IPS-NIHi7 (cell line): Measurements from ENCODE around the gene GMEB2.
"Not testable (repeated sequence)": the region's sequence is repeated elsewhere in the genome, so short reads cannot be mapped to it uniquely, and the experiment has no call there.

Source experiments
- DNase-seq: peaks from one replicate; pipeline ENCODE4 v3.0.0; 2012; ENCODE audit warnings: mixed read lengths; ENCODE audit errors: extremely low spot score

The GMEB2 gene, protein sequence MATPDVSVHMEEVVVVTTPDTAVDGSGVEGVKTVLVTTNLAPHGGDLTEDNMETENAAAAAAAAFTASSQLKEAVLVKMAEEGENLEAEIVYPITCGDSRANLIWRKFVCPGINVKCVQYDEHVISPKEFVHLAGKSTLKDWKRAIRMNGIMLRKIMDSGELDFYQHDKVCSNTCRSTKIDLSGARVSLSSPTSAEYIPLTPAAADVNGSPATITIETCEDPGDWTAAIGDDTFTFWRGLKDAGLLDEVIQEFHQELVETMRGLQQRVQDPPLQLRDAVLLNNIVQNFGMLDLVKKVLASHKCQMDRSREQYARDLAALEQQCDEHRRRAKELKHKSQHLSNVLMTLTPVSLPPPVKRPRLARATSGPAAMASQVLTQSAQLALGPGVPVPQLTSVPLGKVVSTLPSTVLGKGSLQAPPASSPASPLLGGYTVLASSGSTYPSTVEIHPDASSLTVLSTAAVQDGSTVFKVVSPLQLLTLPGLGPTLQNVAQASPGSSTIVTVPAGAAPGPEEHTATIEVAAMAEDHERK

DNA sequence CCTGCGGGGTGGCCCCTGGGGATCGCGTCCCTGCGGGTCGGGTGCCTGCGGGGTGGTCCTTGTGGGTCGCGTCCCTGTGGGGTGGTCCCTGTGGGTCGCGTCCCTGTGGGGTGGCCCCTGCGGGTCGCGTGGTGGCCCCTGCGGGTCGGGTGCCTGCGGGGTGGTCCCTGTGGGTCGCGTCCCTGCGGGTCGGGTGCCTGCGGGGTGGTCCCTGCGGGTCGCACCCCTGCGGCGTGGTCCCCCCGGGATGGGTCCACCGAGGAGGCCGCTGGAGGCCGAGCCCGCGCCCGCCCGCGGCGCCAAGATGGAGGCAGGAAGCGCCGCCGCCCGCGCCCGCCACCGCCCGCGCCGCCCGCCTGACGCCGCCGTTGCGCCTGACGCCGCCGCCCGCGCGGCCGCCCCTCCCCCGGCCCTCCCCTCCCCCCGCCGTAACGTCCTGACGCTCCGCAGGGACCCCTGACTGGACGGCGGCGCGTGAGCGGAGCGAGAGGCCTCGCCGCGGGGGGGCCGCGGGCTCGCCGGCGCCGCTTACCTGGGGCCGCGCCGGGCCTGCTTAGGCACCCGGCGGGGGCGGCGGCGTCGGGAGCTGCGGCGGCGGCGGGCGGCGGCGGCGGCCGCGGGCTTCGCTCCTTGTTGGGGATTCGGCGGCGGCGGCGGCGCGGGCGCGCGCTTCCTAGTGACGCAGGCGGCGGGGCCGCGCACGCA is at the start of gene GMEB2:
TSS of gene GMEB2 (minus strand) at position 678 of the 705 bp plus-strand sequence. CDS start 7,704 bp downstream, outside the sequence.
- DNase-seq, result peak; percentile 83

GRCh38 chr20:63675681-63676368 is 48.9 kb upstream of the GMEB2 start:
- no peak for DNase-seq

- no peak for DNase-seq
These were observed 47.0 kb upstream of the GMEB2 start for GRCh38 chr20:63673951-63674350.

GRCh38 chr20:63672666-63673065 is 45.8 kb upstream of the GMEB2 start:
- no peak for DNase-seq

GRCh38 chr20:63671695-63672094 is 44.8 kb upstream of the GMEB2 start:
- not testable (repeated sequence) for DNase-seq

DNA sequence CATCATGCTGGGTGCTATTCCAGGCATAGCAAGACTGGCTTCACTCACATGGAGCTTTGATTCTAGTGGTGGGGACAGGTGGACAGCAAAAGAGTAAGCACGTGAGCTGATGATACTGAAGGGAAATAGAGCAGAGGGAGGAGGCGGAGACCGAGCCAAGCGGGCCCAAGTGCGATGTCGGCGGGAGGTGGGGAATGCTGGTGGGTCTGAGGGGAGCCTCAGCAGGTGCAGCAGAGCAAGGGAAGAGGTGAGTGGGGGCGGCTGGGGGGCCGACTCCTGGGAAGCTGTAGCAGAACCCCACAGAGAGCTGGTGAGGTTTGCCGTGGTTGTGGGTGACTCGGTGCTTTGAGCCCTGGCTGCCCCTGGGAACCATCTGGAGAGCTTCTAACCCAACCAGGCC is 41.5 kb upstream of the GMEB2 start:
- no peak for DNase-seq

DNA sequence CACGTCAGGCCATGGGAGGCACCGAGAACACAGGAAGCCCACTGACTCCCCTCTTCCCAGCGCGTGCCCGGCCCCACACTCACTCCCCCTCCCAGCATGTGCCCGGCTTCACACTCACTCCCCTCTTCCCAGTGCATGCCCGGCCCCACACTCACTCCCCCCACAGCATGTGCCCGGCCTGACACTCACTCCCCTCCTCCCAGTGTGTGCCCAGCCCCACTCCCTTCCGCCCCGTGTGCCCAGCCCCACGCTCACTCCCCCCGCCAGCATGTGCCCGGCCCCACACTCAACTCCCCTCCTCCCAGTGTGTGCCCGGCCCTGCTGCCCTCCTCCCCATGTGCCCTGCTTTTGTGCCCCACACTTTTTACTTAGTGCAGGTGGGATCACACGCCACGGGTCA is 41.0 kb upstream of the GMEB2 start:
- DNase-seq, result no peak

DNA sequence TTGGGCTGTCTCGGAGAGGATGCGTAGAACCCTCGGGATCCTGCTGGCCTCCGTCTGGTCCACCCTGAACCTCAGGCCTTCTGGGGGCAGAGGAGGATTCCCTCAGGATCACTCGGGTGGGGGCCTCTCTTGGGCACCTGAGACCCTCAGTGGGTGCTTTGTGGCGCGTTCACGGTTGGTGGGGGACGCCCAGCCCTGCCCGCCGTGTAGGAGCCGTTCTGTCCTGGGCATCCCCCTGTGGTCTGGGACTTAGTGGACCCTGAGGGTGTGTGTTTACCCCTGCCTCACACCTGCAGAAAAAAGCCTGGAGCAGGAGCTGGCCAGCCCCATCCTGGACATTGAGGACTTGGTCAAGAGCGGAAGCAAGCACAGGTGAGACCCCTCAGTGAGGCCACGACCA is 38.8 kb upstream of the GMEB2 start:
- DNase-seq, result no peak

DNA sequence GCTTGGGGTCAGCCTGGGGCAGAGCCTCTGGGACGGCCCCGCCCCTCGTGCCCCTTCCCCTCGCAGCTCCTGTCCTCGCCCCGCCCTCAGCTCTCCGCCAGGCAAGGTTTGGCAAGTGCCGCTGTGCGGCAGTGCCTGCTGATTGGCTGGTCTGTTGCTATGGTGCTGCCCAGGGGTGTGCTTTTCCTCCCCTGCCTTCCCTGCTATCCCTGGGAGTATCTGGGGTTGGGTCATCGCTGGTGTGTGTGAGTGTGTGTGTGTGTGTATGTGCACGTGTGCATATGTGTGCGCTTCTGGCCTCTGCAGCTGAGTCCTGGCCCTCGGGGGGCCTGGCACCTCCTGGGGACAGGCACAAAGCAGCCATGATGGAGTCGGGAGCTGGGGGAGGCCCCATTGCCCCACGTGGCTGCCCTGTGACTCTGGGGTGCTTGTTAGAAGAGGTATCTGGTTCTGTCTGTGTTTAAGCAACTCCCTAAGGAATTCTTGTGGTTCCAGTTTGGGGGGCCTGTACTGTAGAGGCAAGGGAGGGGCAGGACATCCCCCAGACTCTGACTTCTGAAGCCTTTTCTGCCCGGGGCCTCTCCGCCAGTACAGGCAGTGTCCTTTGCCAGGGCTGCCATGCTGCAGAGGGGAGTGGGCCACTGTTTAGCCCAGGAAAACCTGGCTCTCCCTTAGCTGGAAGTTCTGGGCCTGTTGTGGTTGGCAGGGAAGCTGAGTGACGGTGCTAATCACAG is 38.1 kb upstream of the GMEB2 start:
- peak; percentile 66 for DNase-seq

DNA sequence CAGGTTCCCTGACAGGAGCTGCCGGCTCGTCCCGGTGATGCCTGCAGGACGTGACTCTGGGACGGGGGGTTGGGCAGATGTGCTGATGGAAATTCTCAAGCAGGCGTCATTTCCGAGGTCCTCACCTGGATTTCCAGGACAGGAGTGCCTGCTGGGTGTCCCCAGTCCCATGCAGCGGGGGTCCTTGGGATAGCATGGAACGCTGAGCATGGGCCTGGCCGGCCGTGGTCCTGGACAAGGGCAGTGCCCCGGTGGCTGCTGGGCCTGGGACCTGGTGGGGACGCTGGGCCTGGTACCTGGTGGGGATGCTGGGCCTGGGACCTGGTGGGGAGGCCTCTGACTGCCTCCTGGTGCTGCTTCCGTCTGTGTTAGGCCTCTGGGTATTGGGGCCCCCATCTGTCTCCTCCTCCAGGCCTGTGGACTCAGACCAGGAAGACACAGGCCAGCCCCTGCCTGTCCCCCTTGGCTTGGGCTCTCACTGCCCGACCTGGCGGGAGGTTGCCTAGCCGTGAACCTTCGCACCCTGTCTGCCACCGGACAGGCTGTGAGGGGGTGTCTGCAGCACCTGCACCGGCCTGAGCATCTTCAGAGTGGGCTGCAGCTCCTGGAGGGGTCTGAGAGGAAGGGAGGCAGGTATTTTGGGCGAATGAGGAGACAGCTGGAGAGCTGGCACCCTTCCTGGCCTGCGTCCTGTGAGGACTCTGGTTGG is 37.4 kb upstream of the GMEB2 start:
- DNase-seq, result no peak

DNA sequence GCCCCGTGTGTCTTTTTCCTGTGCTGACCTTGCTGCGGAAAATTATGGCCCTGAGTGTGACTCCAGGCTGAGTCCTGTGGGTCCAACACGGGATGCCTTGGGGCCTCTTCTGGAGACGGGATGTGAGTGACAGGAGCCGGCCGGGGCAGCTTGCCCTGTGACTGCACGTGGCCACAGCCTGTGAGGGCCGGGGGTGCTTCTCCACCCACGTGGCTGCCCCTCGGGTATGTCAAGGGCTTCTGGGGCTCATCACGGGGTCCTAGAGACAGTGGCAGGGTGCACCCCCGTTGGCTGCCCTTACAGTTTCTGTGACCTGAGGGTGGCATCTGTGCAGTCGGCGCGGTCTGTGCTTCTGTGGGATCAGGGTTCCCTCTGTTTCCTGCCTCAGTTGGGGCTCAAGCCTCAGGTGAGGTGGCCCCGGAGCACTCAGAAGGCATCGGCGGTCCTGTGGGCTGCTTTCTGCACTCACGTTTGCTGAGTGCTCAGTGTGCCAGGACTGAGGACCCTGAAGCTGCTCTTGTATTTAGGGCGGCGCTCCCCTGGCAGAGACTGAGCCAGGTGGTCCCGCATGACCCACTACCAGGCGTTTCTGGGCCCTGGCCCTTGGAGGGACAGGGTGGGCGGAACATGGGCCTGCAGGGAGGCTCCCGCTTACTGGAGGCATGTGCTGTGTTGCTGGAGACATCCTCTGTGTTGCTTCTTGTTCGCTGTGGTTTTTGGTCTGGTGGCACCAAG is 36.6 kb upstream of the GMEB2 start:
- DNase-seq, result no peak

GRCh38 chr20:63662813-63663189 is 35.9 kb upstream of the GMEB2 start:
- DNase-seq, result no peak

DNA sequence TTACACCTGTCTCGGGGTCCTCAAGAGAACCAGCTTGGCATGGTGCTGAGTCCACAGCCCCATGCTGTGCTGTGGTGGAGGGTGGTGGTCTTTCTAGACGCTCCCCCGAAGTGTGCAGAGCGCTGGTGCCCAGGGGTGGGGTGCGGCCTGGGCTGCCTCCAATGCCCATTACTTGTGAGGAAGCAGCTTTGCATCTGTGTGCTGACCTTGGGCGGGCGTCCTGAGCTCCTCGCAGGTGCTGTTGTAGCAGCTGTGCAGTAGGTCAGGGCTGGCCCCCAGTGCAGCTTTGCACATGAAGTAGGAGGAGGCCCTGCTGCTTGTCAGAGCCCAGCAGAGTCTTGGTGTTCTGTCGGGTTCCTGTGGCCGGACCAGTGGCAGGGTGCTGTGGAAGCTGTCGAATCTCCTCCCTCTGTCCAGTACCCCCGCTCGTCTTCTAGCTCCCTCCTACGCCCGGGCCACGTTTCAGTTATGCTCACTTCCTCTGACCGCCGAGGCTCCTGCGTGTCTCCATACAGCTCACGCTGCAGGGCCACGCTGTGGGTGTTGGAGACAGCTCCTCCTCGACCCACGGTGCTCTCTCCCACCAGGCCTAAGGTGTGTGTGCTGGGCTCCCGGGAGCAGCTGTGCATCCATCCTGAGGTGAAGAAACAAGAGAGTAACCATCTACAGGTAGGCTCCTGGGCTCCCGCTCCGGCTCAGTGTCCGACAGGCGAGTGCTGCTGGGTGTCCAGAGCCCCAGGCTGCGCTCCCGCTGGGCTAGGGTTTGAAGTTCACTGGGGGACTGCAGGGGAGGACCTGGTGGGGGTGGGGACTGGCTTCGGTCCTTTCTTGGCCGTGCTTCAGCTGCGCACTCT is 35.3 kb upstream of the GMEB2 start:
- DNase-seq, result no peak

DNA sequence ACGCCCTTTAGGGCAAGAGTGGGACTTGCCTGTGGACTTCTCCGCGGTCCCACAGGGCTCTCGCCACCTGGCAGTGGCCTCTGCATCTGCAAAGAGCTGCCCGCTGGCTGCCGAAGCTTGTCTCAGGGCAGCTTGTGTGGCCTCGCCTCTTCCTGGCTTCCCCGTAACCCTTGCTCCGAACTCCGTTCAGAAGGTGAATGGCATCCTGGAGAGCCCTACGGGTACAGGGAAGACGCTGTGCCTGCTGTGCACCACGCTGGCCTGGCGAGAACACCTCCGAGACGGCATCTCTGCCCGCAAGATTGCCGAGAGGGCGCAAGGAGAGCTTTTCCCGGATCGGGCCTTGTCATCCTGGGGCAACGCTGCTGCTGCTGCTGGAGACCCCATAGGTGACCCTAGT is 34.2 kb upstream of the GMEB2 start:
- DNase-seq, result no peak

GRCh38 chr20:63660622-63661021 is 33.7 kb upstream of the GMEB2 start:
- DNase-seq, result no peak

DNA sequence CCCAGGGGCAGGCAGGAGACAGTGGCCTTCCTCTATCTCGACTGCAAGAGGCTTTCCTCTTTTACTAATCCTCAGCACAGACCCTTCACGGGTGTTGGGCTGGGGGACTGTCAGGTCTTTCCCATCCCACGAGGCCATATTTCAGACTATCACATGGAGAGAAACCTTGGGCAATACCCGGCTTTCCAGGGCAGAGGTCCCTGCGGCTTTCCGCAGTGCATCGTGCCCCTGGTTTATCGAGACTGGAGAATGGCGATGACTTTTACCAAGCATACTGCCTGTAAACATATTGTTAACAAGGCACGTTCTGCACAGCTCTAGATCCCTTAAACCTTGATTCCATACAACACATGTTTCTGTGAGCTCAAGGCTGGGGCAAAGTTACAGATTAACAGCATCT is 33.3 kb upstream of the GMEB2 start:
- not testable (repeated sequence) for DNase-seq

- DNase-seq, result no peak
These were observed 32.5 kb upstream of the GMEB2 start for GRCh38 chr20:63659370-63659769.

DNA sequence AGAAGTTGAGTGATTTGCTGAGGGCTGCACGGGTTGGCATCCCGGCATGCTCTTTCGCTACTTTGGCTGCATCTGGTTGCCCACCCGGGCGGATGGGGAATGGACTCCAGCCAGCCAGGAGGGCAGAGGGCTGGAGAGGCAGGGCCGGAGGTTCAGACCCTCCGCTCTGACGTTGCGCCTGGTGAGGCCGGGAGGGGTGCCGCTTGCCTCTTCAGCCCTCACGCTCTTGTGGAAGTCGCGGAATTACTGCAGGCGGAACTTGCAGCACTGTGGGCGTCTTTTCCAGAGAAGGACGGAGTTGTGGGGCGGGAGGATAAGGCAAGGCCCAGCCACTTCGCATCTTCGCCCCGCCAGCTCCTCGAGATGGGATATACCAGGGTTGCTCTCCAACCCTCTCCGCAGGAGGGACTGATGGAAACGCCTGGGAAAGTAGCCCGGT is 31.9 kb upstream of the GMEB2 start:
- no peak for DNase-seq
